ENCODE data around the gene NOCT.

DNA sequence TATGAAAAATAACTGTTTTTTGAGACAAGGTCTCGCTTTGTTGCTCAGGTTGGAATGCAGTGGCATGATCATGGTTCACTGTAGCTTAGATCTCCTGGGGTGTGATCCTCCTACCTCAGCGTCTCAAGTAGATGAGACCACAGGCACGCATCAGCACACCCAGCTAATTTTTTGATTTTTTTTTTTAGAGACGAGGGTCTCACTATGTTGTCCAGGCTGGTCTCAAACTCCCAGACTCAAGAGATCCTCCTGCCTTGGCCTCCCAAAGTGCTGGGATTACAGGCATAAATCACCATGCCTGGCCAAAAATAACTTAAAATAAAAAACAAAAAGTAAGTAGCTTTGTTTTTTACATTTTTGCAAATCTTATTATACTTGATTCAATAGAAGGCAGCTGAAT lies 63.3 kb downstream of the NOCT start:
- no peak for TF ChIP-seq MYC (IDR thresholded peaks at IDR 0.05; ENCODE audit: low read depth, low read length)
- no peak for TF ChIP-seq POLR2AphosphoS5 (IDR thresholded peaks at IDR 0.05; ENCODE audit: insufficient read depth, low read depth, low read length)
- no peak for TF ChIP-seq POLR2A (IDR thresholded peaks at IDR 0.05; ENCODE audit: low read depth, low read length)
- no peak for TF ChIP-seq CTCF (IDR thresholded peaks at IDR 0.05; ENCODE audit: extremely low read depth in 1 of 2, insufficient read depth in 1 of 2, low read depth in 1 of 2, low read length in 2 of 2)
- no peak for TF ChIP-seq EZH2 (IDR thresholded peaks at IDR 0.05; ENCODE audit: borderline replicate concordance, low read depth, low read length, severe bottlenecking)
- TF ChIP-seq MAX (IDR thresholded peaks at IDR 0.05; ENCODE audit: insufficient read depth, insufficient read length) = no peak

All from endothelial cell of umbilical vein (primary cell).